GM21423 (cell line): ENCODE results near the gene SUMF1.

Source experiments
- ATAC-seq: cut with Tn5 transposase; IDR thresholded peaks from one replicate; pipeline ENCODE4 v1.9.1; 2021; ENCODE audit warnings: mild to moderate bottlenecking, moderate library complexity; ENCODE audit not compliant: unreplicated experiment

SUMF1 gene

DNA sequence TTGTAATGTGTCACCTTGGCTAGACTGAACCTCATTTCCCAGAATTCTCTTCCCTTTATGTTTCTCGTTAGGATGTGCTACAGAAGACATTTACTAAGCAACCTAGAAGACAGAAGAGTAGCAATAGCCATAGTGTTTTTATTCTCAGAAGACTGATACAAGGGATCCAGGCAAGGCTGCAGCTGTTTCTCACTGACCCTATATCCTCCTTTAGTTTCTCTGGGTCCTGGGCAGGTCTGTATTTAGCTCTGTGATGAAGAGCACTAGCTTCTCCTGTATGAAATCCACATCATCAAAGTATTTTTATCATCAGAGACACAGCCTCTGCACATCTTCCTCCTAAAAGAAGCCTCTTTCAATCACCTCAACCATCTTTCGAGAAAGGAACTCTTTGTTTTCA lies 72.5 kb downstream of the SUMF1 start:
- no peak for ATAC-seq

DNA sequence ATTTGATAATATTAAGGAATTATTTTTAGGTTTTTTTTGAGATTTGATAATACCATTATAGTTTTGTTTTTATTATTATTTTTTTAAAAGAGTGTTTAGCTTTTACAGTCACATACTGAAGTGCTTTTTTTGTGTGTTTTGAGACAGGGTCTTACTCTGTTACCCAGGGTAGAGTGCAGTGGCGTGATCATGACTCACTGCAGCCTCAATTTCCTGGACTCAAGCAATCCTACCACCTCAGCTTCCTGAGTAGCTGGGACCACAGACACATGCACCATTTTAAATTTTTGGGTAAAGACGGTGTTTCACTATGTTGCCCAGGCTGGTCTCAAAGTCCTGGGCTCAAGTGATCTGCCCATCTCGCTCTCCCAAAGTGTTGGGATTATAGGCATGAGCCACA lies 73.0 kb downstream of the SUMF1 start:
- no peak for ATAC-seq

DNA sequence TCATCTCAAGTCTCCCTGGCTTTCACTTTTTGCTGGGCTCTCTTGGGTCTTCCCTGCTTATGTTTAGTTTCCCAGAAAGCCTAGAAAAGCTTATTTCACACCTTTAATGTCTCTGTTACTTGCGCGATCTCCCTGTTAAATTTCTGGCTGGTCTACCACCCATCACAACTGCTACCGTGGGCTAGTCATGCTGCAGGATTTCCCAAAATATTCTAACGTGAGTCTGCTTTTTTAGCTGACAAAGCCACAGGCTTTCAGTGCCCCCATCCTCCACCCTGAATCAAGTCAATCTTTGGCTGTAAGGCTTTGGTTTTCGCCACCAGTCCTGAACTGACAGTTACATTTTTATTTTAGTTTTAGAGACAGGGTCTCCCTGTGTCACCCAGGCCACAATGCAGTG lies 74.1 kb downstream of the SUMF1 start:
- no peak for ATAC-seq

DNA sequence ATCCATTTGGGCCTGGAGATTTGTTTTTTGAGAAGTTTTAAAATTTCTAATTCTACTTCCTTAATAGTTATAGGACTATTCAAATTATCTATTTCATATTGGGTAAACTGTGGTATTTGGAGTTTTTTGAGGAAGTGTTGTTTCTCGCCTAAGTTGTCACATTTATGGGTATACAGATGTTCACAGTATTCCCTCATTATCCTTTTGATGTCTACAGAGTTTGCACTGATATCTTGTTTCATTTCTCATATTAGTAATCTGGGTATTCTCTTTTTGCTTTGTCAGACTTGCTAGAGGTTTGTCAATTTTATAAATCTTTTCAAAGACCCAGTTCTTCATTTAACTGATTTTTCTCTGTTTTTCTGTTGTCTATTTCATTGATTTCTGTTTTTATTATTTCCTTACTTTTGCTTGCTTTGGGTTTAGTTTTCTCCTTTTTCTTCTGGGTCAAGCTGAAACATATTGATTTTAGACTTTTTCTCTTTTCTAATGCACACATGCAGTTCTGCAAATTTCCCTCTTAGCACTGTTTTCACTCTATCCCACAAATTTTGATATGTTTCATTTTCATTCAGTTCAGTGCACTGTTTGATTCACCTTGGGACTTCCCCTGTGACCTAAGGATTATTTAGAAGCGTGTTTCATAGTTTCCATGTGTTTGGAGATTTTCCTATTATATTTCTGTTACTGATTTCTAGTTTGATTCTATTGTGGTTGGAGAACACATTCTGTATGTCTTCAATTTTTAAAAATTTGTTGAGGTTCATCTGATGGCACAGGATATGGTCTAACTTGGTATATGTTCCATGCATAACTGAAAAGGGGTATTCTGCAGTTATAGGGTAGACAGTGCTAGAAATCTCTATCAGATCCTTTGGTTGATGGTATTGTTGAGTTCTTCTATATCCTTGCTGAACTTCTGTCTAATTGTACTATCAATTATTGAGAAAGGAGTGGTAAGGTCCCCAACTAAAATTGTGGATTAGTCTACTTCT lies 79.6 kb downstream of the SUMF1 start:
- peak; percentile 65 for ATAC-seq

DNA sequence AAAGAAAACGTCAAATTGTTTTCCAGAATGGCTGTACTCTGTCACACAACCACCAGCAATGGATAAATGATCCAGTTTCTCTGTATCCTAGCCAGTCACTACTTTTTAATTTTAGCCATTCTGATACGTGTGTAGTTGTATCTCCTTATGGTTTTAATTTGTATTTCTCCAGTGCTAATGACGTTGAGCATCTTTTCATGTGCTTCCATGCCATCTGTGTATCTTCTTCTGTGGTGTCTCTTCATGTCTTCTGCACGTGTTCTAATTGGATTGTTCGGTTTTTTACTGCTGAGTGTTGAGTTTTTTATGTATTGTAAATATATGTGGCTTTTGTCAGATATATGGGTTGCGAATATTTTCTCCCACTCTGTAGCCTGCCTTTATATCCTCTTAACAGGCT lies 81.9 kb downstream of the SUMF1 start:
- no peak for ATAC-seq

DNA sequence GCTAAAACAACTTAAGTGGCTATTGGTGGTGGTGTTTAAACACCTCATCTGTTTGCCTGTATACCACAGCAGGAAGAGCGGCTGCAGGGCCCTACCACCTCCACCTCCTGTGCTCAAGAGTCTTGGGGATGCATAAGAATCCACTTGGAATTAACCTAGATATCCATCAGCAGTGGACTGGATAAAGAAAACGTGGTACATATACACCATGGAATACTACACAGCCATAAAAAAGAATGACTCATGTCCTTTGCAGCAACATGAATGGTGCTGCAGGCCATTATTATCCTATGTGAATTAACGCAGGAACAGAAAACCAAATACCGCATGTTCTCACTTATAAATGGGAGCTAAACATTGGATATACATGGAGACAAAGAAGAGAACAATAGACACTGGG lies 87.1 kb downstream of the SUMF1 start:
- ATAC-seq: no peak

DNA sequence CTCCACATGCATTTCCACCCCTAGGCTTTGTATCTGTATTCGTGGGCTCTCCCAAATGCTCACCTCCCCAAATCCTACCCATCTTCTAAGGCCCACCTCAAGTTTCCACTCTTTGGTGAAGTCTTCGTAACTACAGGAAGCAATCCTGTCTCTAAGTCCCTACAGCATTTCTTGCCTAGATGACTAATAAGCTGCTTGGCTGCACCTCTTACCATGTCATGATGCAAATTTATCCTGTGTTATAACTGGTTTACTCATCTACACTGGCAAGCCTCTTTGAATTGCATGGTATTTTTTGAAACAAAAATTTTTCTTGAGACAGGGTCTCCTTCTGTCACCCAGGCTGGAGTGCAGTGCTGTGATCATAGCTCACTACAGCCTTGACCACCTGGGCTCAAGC lies 90.6 kb downstream of the SUMF1 start:
- ATAC-seq: no peak

DNA sequence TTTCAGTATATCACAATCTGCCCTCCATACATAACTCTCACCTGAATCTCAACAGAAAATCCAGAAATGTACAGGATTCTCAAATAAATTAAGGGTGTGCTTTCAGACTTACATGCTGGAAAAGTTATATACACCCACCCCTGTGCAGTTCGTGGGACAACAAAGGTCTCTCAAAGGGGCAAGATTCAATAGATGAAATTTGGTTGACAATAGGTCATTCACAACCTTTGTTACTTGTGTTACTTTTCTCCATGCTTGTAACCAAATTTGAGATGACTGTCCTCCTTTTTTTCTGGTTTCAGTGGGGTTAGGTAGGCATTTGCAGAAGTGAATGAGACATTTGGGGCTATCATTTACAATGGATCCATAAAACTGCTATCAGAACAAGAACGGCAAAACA lies 91.2 kb downstream of the SUMF1 start:
- no peak for ATAC-seq

DNA sequence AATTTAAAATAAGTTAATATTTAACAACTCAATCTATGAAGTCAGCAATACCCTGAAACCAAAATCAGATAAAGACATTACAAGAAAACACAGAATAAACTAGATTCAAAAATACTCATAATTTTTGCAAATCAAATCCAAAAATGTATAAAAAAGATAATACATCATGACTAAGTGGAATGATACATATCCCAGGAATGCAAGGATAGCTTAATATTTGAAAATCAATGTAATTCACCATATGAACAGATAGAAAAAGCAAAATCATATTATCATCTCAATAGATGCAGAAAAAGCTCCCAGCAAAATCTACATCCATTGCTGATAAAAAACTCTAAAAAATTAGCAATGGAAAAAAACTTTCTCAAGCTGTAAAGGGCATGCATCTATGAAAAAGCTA lies 93.4 kb downstream of the SUMF1 start:
- no peak for ATAC-seq

DNA sequence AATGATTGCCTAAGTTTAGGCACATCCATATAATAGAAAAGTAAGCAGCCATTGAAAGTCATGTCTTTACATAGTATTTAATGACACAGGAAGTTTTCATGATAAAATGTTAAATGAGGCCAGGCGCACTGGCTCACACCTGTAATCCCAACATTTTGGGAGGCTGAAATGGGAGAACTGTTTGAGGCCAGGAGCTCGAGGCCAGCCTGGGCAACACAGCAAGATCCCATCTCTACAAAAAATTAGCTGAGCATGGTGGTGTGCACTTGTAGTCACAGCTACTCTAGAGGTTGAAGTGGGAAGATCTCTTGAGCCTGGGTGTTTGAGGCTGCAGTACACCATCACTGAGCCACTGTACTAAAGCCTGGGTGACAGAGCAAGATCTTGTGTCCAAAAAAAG lies 104.5 kb downstream of the SUMF1 start:
- no peak for ATAC-seq

DNA sequence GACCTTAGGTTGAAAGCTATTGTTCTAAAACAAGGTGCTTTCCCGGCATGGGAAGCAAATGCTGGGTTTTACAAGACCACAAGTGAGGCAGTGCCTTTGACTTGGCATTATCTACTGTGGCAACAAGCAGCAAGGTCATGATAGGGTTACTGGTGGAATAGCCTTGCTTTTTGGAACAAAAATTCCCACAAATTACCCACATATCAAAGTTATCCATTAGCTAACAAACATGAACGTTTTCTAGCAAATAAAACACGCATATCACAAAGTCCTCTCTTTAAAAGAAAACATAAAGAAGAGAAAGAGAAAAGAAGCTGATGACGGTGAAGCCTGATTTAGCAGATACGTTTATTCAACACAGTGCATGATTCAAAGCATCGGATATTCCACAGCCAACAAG lies 106.3 kb downstream of the SUMF1 start:
- ATAC-seq: no peak

DNA sequence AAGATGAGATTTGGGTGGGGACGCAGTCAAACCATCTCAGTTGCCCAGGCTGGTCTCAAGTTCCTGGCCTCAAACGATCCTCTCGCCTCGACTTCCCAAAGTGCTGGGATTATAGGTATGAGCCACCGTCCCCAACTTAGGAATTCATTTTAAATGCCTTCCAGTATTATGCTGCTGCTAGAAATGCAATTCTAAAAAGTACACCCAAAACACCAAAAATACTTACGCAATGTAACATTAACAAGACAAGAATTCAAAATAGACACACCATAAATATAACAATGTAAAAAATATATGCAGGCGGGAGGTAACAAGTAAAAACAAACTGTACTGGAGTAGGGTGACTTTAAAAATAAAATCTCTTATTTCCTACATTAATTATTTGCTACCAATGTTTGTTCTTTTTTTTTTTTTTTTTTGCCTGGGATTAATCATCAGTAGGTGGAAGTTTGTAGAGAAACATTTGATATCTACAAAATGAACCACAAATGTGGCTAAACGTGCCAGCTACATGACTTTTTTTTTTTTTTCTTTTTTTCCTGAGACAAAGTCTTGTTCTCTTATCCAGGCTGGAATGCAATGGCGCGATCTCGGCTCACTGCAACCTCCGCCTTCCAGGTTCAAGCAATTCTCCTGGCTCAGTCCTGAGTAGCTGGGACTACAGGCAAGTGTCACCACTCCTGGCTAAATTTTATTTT lies 107.1 kb downstream of the SUMF1 start:
- no peak for ATAC-seq

DNA sequence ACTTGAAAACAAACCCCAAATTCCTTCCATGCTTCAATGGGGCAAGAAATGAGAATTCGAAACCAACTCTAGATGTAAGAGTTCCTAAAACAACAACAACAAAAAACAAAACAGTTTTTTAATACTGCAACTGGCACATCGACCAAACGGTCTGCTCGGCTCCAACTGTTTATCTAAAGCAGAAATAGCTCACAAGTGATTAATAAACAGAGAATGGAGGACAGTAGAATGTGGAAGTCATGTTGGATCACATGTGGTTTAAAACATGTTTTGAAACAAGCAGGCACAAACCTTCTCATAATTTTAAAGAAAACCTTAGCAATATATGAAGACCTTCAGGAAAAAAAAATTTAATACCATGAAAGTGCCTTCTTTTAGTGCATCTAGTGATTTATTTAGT lies 108.8 kb downstream of the SUMF1 start:
- no peak for ATAC-seq

DNA sequence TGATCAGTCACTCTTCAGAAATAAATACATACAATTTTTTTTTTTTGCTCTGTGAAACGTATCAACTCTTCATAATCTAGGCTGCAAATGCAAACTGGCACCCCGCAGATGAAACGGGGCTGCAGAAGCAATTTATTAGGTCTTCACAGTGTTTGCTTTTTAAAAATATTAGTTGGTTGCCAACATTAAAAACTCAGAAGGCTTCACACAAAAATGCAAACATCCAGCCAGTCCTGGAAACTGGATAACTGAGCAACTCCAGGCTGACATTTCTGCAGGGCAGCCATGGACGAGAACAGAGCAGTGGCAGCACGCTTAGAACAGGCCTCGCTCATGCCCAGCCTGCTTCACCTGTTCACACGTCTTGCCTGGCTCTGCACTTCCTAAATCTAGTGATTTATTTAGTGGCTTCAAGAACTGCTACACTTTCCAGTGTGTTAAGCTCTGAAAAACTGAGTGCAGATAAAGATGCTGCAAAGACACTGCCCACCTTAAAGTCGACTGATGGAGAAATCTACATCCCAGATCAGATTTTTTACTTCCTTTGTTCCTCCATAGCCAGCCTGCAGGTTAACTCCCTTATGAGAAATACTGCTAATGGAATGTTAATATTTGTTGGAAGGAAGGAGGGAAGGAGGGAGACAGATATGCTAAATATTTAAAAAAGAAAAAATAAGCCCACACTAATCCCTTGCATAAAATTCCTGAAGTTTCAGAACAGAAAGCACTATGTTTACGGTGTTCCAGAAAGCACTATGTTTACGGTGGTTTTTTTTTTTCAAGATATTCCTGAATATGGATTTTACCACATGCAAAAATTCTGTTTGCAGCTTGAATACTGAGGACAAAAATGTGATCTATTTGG lies 110.3 kb downstream of the SUMF1 start:
- no peak for ATAC-seq

DNA sequence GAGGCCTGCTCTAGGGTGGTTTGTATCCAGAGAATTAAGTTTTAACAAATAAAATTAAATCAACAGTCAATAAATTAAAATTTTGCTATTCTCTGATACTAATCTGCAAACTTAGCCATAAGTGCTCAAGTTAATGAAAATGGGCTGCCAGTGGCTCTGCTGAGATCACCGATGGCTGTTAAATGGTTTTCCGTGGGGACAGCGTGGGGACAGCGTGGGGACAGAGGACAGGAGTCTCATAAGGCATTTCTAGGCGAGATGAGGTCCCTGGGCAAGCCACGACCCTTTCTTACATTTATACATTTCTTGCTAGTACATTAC lies 110.9 kb downstream of the SUMF1 start:
- ATAC-seq: no peak

DNA sequence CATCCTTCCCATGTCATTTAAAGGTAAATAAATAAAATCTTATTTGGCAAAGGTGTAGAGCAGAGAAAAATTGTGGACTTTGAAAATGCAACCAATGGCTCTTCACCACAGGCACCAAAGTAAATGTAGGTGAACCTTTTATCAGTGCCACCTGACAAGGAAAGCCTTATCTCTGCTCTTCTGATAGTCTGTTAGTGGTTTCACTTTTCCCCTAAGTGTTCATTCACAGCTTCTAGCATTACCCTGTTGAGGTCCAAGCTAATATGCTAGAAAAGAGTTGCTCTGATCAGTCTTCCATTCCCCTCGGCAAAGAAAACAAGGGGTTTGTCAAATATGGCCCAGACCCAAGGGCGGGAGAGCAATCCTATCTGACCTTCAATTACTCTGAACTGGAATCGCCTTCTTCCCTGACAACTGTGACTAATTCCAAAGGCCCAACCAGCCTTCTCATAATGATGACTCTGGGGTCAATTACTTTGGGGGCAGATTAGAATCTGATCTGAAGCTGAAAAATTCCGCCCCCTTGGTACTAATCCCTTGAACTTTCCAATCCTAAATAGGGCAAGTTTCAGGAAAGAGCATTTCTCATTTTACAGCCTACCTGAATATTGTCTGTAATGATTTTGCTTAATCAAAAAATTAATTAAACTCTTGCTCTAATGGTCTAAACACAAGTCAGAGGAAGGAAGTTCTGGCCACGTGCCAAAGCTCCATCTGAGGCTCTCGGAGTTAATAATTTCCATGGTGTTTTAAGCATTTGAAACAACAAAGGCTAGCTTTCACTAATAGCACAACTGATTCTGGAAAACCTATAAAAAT lies 111.5 kb downstream of the SUMF1 start:
- ATAC-seq: no peak

DNA sequence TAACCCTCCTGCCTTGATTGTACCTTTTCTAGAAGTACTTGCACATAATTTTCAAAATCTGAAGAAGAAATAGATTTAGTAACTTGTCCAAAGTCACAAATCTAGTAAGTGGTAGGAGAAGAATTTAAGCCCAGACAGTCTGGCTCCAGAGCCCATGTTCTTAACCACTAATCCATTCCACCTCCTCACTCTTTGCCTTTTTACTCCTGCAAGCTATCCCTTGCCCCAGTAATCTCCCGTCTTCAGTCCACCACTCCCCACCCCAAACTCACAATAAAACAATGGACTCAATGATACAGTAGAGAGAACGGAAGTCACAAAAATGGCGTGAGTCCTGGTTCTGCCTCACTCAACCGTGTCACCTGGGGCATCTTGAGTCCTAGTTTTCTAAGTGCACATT lies 115.2 kb downstream of the SUMF1 start:
- ATAC-seq: no peak

DNA sequence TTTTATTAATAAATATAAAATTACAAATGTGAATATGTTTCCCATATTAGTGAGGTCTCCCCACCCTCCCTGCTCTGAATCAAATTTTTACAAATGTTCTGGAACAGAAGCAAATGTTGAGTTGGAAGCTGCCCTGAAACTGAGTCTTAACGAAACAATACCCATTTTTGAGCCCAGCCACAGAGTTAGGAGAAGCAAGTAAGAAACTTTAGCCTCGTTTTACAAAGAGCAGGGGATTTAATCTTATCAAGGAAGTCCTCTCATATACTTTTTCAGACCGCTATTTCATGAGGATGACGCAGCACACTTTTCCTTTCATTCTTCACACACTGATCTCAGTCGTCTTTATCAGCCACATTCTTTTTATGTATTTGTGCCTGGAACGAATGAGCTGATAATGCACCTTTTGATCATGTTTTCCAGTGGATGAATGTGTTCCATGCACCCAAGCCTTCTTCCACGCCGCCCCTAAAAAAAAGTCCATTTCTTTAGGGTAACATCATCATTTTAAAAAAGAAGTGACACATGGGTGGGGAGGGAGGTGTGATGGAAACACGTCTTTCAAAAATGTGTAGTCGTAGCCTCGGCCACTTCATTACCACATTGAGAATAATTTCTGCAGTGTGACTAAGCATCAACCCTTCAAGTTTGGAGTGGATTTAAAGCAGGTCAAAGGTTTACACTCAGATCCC lies 115.8 kb downstream of the SUMF1 start:
- peak; percentile 24 for ATAC-seq

DNA sequence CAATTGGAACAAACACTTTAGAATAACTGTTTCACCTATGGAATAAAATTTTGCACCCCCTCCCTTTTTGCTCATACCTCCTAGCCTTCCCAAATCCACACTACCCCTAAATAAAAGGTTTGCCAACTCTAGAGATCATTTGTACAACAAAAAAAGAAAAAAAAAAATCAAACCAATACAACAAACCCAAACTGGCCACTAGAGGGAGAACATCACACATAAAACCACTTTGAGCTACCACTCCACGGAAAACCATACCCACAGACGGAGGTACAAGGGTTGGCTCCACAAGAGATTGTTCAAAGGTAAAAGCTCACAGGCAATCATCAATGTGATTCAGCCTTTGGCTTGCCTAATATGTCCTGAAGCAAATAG lies 116.3 kb downstream of the SUMF1 start:
- peak; percentile 86 for ATAC-seq

DNA sequence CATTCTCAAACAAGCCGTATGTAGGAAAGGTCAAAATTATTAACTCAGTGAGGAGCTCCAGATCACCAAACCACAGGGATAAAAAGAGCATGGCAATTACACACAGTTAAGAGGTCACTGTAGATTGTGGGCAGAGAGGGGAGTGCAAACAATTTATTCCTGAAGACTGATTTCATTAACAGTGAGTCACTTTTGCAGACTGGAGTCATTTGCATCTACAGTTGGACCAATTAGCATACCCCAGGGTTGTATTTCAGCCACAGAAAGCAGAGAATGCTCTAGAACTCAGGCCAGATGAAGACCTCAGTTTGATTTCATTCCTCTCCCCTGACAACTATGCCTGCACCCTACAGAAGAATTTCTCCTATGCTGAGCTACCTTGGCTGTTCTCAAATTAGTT lies 123.8 kb downstream of the SUMF1 start:
- ATAC-seq: no peak
